Fibroblast of lung (primary cell): ENCODE results near the gene PPRC1. TPM values are rescaled to one million over a fixed set of nuclear protein-coding genes. Genes with fewer than 3 reads are reported as not detected.
A peak's percentile ranks its signal among the peaks of the same experiment; 100 is the strongest.

Source experiments
- DNase-seq, 2 donors: peaks; one replicate each; pipeline versions ENCODE4 v3.0.0 to v3.0.0-alpha.2; 2010; ENCODE audit warnings: low read depth in 2 of 2
- H2AFZ ChIP-seq: 2 replicates; pipeline ENCODE4 v1.5.1; 2012; ENCODE audit warnings: low read length, control low read depth, inconsistent platforms
- H3K27ac ChIP-seq: 2 replicates; pipeline ENCODE4 v1.5.1; 2011; ENCODE audit warnings: low read length, control low read depth; ENCODE audit not compliant: insufficient read depth
- H3K27me3 ChIP-seq: 2 replicates; pipeline ENCODE4 v1.5.1; 2011; ENCODE audit warnings: mild to moderate bottlenecking, low read length; ENCODE audit not compliant: control insufficient read depth, insufficient read depth
- H3K36me3 ChIP-seq: 2 replicates; pipeline ENCODE4 v1.5.1; 2011; ENCODE audit warnings: low read length; ENCODE audit not compliant: control insufficient read depth, insufficient read depth
- H3K4me1 ChIP-seq: 2 replicates; pipeline ENCODE4 v1.5.1; 2011; ENCODE audit warnings: low read length; ENCODE audit not compliant: control insufficient read depth, insufficient read depth; ENCODE audit errors: extremely low read depth
- H3K4me2 ChIP-seq: 2 replicates; pipeline ENCODE4 v1.5.1; 2011; ENCODE audit warnings: low read length, control low read depth; ENCODE audit not compliant: insufficient read depth; ENCODE audit errors: extremely low read depth
- H3K4me3 ChIP-seq, 4 experiments: fragments of 200-600 bp in 1 of 4; sonication (generic) in 1 of 4; replicated peaks in 1 of 4; 2 replicates each; pipeline ENCODE4 v1.5.1; 2011 to 2016; ENCODE audit warnings: low read length in 4 of 4, low read depth in 3 of 4, mild to moderate bottlenecking in 3 of 4, control low read depth in 2 of 4, inconsistent platforms in 1 of 4, mixed read lengths in 1 of 4; ENCODE audit not compliant: insufficient read depth in 1 of 4; ENCODE audit errors: control extremely low read depth in 1 of 4
- H3K79me2 ChIP-seq: 2 replicates; pipeline ENCODE4 v1.5.1; 2012; ENCODE audit warnings: mild to moderate bottlenecking, low read length, inconsistent platforms; ENCODE audit not compliant: control insufficient read depth, insufficient read depth
- H3K9ac ChIP-seq: 2 replicates; pipeline ENCODE4 v1.5.1; 2011; ENCODE audit warnings: mild to moderate bottlenecking, low read length, control low read depth; ENCODE audit not compliant: insufficient read depth
- H3K9me3 ChIP-seq: 2 replicates; pipeline ENCODE4 v1.5.1; 2012; ENCODE audit warnings: low read depth, low read length; ENCODE audit not compliant: control insufficient read depth, insufficient read depth
- H4K20me1 ChIP-seq: 2 replicates; pipeline ENCODE4 v1.5.1; 2011; ENCODE audit warnings: low read length; ENCODE audit not compliant: control insufficient read depth, insufficient read depth; ENCODE audit errors: extremely low read depth
- CTCF ChIP-seq, 2 donors: IDR thresholded peaks in 1 of 2; conservative IDR thresholded peaks in 1 of 2; 1 replicate in 1 of 2; 2 replicates in 1 of 2; pipeline ENCODE4 v1.5.1; 2011 to 2012; ENCODE audit warnings: low read length in 2 of 2, control low read depth in 1 of 2, inconsistent platforms in 1 of 2, low read depth in 1 of 2, mild to moderate bottlenecking in 1 of 2
- EZH2 ChIP-seq: IDR thresholded peaks from 2 replicates; pipeline ENCODE4 v1.5.1; 2012; ENCODE audit warnings: low read length, control low read depth, mild to moderate bottlenecking; ENCODE audit errors: missing control alignments
- polyA plus RNA-seq, 2 donors: library from polyadenylated mRNA; depleted of rRNA in 1 of 2; stranded (reverse) in 1 of 2; unstranded in 1 of 2; fragments of >200 nt; gene quantifications; 2 replicates each; pipeline ENCODE4 v1.2.1, GENCODE V29; 2011 to 2012; ENCODE audit warnings: missing spikeins in 1 of 2
- total RNA-seq: library from RNA; depleted of rRNA; stranded (reverse); fragments of >200 nt; gene quantifications from 2 replicates; pipeline ENCODE4 v1.2.1, GENCODE V29; 2014

Gene PPRC1
- total and polyA plus RNA-seq, 2 donors (not counting 1 experiment from before 2014, with no cell fraction given), result 9.9 to 13.5 TPM

- peak overlapping the region; percentile 96 for H3K27ac ChIP-seq
- DNase-seq, result peak; percentile 15 to 16
- peaks cover 7% of the 10 kb centered on the region for H3K4me1 ChIP-seq
- H3K4me2 ChIP-seq, result peak overlapping the region; percentile 95
- H3K9me3 ChIP-seq, result no peaks in the 10 kb centered on the region
- H3K79me2 ChIP-seq, result peaks cover 53% of the 10 kb centered on the region
- H3K36me3 ChIP-seq, result peaks cover 22% of the 10 kb centered on the region
- peak overlapping the region; percentile 79 to 100 (median 86) for H3K4me3 ChIP-seq
- no peak overlapping the region for H2AFZ ChIP-seq
- H3K27me3 ChIP-seq, result no peaks in the 10 kb centered on the region
- no peak for TF ChIP-seq CTCF (conservative IDR thresholded peaks at IDR 0.05 in 1 of 2, IDR thresholded peaks at IDR 0.05 in 1 of 2; ENCODE audit: low read depth in 1 of 2, low read length in 2 of 2)
- TF ChIP-seq EZH2, result no peak
- no peaks in the 10 kb centered on the region for H4K20me1 ChIP-seq
- peak overlapping the region; percentile 90 for H3K9ac ChIP-seq
Measured at GRCh38 chr10:102153093-102153620, 20.3 kb downstream of the PPRC1 start.

- peaks cover 53% of the 10 kb centered on the region for H3K79me2 ChIP-seq
- peaks cover 15% of the 10 kb centered on the region for H3K36me3 ChIP-seq
- H3K9me3 ChIP-seq, result no peaks in the 10 kb centered on the region
- peaks cover 7% of the 10 kb centered on the region for H3K4me1 ChIP-seq
- TF ChIP-seq CTCF (conservative IDR thresholded peaks at IDR 0.05 in 1 of 2, IDR thresholded peaks at IDR 0.05 in 1 of 2; ENCODE audit: low read depth in 1 of 2, low read length in 2 of 2) (no peak), EZH2 (no peak)
- no peak overlapping the region for H3K9ac ChIP-seq
- H3K4me3 ChIP-seq, result no peak overlapping the region
- H3K27ac ChIP-seq, result no peak overlapping the region
- no peak for DNase-seq
- H3K27me3 ChIP-seq, result no peaks in the 10 kb centered on the region
- no peak overlapping the region for H3K4me2 ChIP-seq
- no peak overlapping the region for H2AFZ ChIP-seq
- no peaks in the 10 kb centered on the region for H4K20me1 ChIP-seq
Measured at GRCh38 chr10:102154466-102155116, 21.8 kb downstream of the PPRC1 start.

- peaks cover 53% of the 10 kb centered on the region for H3K79me2 ChIP-seq
Measured at GRCh38 chr10:102157224-102157623, 24.4 kb downstream of the PPRC1 start.

More at GRCh38 chr10:102157224-102157623, 24.4 kb downstream of the PPRC1 start:
- Histone ChIP-seq H4K20me1 (no peaks in the 10 kb centered on the region), H3K4me2 (no peak overlapping the region), H3K27me3 (no peaks in the 10 kb centered on the region), H2AFZ (no peak overlapping the region), H3K36me3 (peaks cover 37% of the 10 kb centered on the region), H3K4me3 (no peak overlapping the region), H3K9ac (no peak overlapping the region), H3K4me1 (peaks cover 3% of the 10 kb centered on the region), H3K27ac (no peak overlapping the region), H3K9me3 (no peaks in the 10 kb centered on the region)
- TF ChIP-seq EZH2 (no peak), CTCF (conservative IDR thresholded peaks at IDR 0.05 in 1 of 2, IDR thresholded peaks at IDR 0.05 in 1 of 2; ENCODE audit: low read depth in 1 of 2, low read length in 2 of 2) (no peak)
- DNase-seq, result no peak
